KOPT-K1 (cell line): ENCODE measurements around the gene TAF11L3.
"Not testable (repeated sequence)": the region's sequence is repeated elsewhere in the genome, so short reads cannot be mapped to it uniquely, and the experiment has no call there.

ENCODE experiments used
- H3K27ac ChIP-seq: fragments of 200-600 bp; sonication (generic); 2 replicates; pipeline ENCODE4 v1.5.1; 2016; ENCODE audit warnings: antibody characterized with exemption, mild to moderate bottlenecking, low read depth, low read length; ENCODE audit not compliant: poor library complexity, severe bottlenecking
- H3K36me3 ChIP-seq: fragments of 200-600 bp; sonication (generic); 2 replicates; pipeline ENCODE4 v1.5.1; 2017; ENCODE audit warnings: antibody characterized with exemption, mild to moderate bottlenecking, low read length, moderate library complexity; ENCODE audit not compliant: insufficient read depth
- H3K9me3 ChIP-seq: fragments of 200-600 bp; sonication (generic); 2 replicates; pipeline ENCODE4 v1.5.1; 2017; ENCODE audit warnings: antibody characterized with exemption, low read length, mild to moderate bottlenecking; ENCODE audit not compliant: insufficient read depth, poor library complexity, severe bottlenecking

Gene TAF11L3

DNA sequence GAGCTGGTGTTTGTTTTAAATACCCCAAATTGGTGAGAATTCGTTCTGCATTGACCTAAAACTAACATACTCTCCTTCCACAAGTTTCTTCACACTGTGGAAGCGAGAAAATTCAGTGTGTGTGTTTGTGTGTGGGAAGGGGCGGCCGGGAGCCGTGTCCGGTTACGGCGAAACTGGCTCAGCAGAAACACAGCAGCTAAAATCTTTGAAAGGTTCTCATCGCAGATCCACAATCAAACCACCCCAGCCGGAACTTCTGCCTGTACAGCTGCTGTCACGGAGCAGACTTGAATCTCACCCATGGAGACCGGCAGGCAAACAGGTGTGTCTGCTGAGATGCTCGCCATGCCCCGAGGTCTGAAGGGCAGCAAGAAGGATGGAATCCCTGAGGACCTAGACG, 3.3 kb downstream of the TAF11L3 start, which contains the start of gene TAF11L4:
TAF11L4 (plus strand) TSS at position 301 of the 400 bp plus-strand sequence.
- H3K9me3 ChIP-seq, H3K27ac ChIP-seq, H3K36me3 ChIP-seq: not testable (repeated sequence)

DNA sequence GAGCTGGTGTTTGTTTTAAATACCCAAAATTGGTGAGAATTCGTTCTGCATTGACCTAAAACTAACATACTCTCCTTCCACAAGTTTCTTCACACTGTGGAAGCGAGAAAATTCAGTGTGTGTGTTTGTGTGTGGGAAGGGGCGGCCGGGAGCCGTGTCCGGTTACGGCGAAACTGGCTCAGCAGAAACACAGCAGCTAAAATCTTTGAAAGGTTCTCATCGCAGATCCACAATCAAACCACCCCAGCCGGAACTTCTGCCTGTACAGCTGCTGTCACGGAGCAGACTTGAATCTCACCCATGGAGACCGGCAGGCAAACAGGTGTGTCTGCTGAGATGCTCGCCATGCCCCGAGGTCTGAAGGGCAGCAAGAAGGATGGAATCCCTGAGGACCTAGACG, 6.8 kb downstream of the TAF11L3 start, which contains the start of gene TAF11L5:
TAF11L5 (plus strand) TSS at position 301 of the 400 bp plus-strand sequence.
- not testable (repeated sequence) for H3K27ac ChIP-seq, H3K9me3 ChIP-seq, H3K36me3 ChIP-seq

DNA sequence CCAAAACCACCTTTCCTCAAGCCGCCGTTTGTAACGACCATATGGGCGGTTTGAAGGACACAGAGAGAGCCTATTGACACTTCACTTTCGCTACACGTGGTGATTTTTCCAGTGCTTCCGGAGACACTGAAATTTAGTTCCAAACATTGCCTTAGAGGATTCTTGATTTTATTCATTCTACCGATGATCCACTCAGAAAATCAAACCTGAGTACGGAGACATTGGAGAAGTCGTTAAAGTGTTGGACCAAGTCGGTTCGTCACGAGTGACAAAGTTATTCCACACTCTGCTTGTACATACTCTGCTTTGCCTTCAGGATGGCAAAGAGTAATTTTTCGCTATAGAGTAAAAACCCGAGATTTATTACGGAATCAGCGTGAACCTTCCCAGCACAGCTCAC, 8.3 kb downstream of the TAF11L3 start:
- not testable (repeated sequence) for H3K36me3 ChIP-seq, H3K27ac ChIP-seq, H3K9me3 ChIP-seq

DNA sequence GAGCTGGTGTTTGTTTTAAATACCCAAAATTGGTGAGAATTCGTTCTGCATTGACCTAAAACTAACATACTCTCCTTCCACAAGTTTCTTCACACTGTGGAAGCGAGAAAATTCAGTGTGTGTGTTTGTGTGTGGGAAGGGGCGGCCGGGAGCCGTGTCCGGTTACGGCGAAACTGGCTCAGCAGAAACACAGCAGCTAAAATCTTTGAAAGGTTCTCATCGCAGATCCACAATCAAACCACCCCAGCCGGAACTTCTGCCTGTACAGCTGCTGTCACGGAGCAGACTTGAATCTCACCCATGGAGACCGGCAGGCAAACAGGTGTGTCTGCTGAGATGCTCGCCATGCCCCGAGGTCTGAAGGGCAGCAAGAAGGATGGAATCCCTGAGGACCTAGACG, 10.2 kb downstream of the TAF11L3 start, which contains the start of gene TAF11L6:
TAF11L6 (plus strand) TSS at position 301 of the 400 bp plus-strand sequence.
- H3K9me3 ChIP-seq, H3K36me3 ChIP-seq, H3K27ac ChIP-seq: not testable (repeated sequence)
